ENCODE measurements around the gene TMEM258.

DNA sequence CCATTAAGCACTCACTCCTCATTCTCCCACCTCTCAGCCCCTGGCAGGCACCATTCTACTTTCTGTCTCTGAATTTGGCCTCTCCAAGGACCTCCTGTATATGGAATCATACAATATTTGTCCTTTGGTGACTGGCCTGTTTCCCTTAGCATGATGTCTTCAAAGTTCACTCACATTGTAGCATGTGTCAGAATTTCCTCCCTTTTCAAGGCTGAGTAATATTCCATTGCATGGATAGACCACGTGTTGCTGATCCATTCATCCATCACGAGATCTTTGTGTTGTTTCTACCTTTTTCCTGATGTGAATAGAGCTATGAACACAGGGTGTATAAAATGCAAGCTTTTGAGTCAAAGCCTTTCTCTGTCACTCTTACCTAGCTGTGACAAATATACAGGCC, 47.3 kb upstream of the TMEM258 start:
- TF ChIP-seq YY1 (IDR thresholded peaks at IDR 0.05; ENCODE audit: low read depth) (no peak), TCF12 (IDR thresholded peaks at IDR 0.05; ENCODE audit: low read depth) (no peak), MAX (IDR thresholded peaks at IDR 0.05) (no peak), FOXM1 (IDR thresholded peaks at IDR 0.05; ENCODE audit: borderline replicate concordance, low read depth) (no peak), RAD21 (IDR thresholded peaks at IDR 0.05; ENCODE audit: low read depth) (no peak)
- TF ChIP-seq, protein P1, sequence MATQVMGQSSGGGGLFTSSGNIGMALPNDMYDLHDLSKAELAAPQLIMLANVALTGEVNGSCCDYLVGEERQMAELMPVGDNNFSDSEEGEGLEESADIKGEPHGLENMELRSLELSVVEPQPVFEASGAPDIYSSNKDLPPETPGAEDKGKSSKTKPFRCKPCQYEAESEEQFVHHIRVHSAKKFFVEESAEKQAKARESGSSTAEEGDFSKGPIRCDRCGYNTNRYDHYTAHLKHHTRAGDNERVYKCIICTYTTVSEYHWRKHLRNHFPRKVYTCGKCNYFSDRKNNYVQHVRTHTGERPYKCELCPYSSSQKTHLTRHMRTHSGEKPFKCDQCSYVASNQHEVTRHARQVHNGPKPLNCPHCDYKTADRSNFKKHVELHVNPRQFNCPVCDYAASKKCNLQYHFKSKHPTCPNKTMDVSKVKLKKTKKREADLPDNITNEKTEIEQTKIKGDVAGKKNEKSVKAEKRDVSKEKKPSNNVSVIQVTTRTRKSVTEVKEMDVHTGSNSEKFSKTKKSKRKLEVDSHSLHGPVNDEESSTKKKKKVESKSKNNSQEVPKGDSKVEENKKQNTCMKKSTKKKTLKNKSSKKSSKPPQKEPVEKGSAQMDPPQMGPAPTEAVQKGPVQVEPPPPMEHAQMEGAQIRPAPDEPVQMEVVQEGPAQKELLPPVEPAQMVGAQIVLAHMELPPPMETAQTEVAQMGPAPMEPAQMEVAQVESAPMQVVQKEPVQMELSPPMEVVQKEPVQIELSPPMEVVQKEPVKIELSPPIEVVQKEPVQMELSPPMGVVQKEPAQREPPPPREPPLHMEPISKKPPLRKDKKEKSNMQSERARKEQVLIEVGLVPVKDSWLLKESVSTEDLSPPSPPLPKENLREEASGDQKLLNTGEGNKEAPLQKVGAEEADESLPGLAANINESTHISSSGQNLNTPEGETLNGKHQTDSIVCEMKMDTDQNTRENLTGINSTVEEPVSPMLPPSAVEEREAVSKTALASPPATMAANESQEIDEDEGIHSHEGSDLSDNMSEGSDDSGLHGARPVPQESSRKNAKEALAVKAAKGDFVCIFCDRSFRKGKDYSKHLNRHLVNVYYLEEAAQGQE (IDR thresholded peaks at IDR 0.05; ENCODE audit: low read depth): no peak

Data from Ishikawa (cell line).